K562 (cell line): ENCODE results near the gene PPP1R9B. TPM values are rescaled to one million over a fixed set of nuclear protein-coding genes. Genes with fewer than 3 reads are reported as not detected.
A peak's percentile ranks its signal among the peaks of the same experiment; 100 is the strongest.

Experiments used
- ATAC-seq: fragments of 200-7000 bp; cut with Tn5 transposase; 3 replicates; pipeline ENCODE4 v1.9.1; 2020; ENCODE audit warnings: moderate library complexity
- BruUV-seq: library from RNA; stranded (reverse); fragments of 400-500 nt; replicated peaks from 2 replicates; lab custom pipeline; 2021; lab: Mats Ljungman, UMichigan
- CTCF ChIA-PET: fragments of 300-600 bp; formaldehyde crosslinking; extraction: SDS; loops from one replicate; lab custom pipeline; 2021; ENCODE audit warnings: low intra/inter-chr PET ratio; lab: Yijun Ruan, JAX
- POLR2A ChIA-PET: fragments of 300-600, 350-650 bp; sonication (Branson Sonifier 250); formaldehyde crosslinking; extraction: SDS; loops from one replicate; lab custom pipeline; 2021; ENCODE audit warnings: antibody characterized with exemption, inconsistent platforms; lab: Yijun Ruan, JAX
- DNase-seq, 4 experiments: peaks; one replicate each; pipeline versions ENCODE4 v3.0.0 to v3.0.0-alpha.2; 2011 to 2018; ENCODE audit warnings: low spot score in 3 of 4, mixed read lengths in 3 of 4; ENCODE audit errors: extremely low read depth in 1 of 4
- FAIRE-seq: peaks from 2 replicates; lab custom pipeline; 2011; peaks lifted over from hg19 to GRCh38; lab: Jason Lieb, UNC
- H2AFZ ChIP-seq: 2 replicates; pipeline ENCODE4 v1.6.0; 2011; ENCODE audit warnings: low read depth, low read length, control low read depth, inconsistent platforms
- H3K27ac ChIP-seq: fragments of 200-600 bp; 3 replicates; pipeline ENCODE4 v1.8.0; 2011; ENCODE audit warnings: low read depth, mild to moderate bottlenecking, control low read depth, inconsistent platforms, low read length, moderate library complexity, mixed read lengths; ENCODE audit errors: extremely low read depth
- H3K27me3 ChIP-seq, 2 experiments: fragments of 300-600 bp in 1 of 2; 2 replicates in 1 of 2; 3 replicates in 1 of 2; pipeline versions ENCODE4 v1.6.0 to v1.8.0; 2011; ENCODE audit warnings: inconsistent platforms in 2 of 2, low read length in 2 of 2, mild to moderate bottlenecking in 1 of 2, mixed read lengths in 1 of 2, moderate library complexity in 1 of 2; ENCODE audit not compliant: control insufficient read depth in 2 of 2, insufficient read depth in 2 of 2
- H3K36me3 ChIP-seq: fragments of 300-600 bp; 3 replicates; pipeline ENCODE4 v1.8.0; 2011; ENCODE audit warnings: mild to moderate bottlenecking, low read length, inconsistent platforms; ENCODE audit not compliant: control insufficient read depth, insufficient read depth
- H3K4me1 ChIP-seq, 2 experiments: fragments of 200-600 bp in 1 of 2; replicated peaks in 1 of 2; 2 replicates in 1 of 2; 3 replicates in 1 of 2; pipeline versions ENCODE4 v1.5.1 to v1.8.0; 2011; ENCODE audit warnings: inconsistent platforms in 2 of 2, low read length in 2 of 2, mild to moderate bottlenecking in 1 of 2, mixed read lengths in 1 of 2, moderate library complexity in 1 of 2; ENCODE audit not compliant: control insufficient read depth in 2 of 2, insufficient read depth in 2 of 2
- H3K4me2 ChIP-seq: 2 replicates; pipeline ENCODE4 v1.6.1; 2011; ENCODE audit warnings: low read length, control low read depth, inconsistent platforms, mixed read lengths; ENCODE audit not compliant: insufficient read depth
- H3K4me3 ChIP-seq: fragments of 200-600 bp; sonication (generic), shearing (Covaris generic); 2 replicates; pipeline ENCODE4 v1.5.1; 2016; ENCODE audit warnings: control low read depth, inconsistent platforms
- H3K79me2 ChIP-seq: fragments of 200-600 bp; 3 replicates; pipeline ENCODE4 v1.8.0; 2011; ENCODE audit warnings: low read length, inconsistent platforms; ENCODE audit not compliant: control insufficient read depth, insufficient read depth
- H3K9ac ChIP-seq, 2 experiments: 2 replicates each; pipeline versions ENCODE4 v1.6.0 to v1.6.1; 2011; ENCODE audit warnings: low read depth in 2 of 2, low read length in 2 of 2, control low read depth in 1 of 2, inconsistent platforms in 1 of 2, mild to moderate bottlenecking in 1 of 2, mixed read lengths in 1 of 2; ENCODE audit not compliant: insufficient read depth in 1 of 2
- H3K9me1 ChIP-seq: one replicate; pipeline ENCODE4 v1.6.0; 2011; ENCODE audit warnings: inconsistent platforms, mild to moderate bottlenecking, low read length, moderate library complexity; ENCODE audit not compliant: control insufficient read depth, insufficient read depth
- H3K9me3 ChIP-seq: replicated peaks from 2 replicates; pipeline ENCODE4 v1.5.1; 2011; ENCODE audit warnings: low read depth, low read length, inconsistent platforms; ENCODE audit not compliant: control insufficient read depth, insufficient read depth
- H4K20me1 ChIP-seq: replicated peaks from 2 replicates; pipeline ENCODE4 v1.6.1; 2011; ENCODE audit warnings: low read length, inconsistent platforms, mixed read lengths; ENCODE audit not compliant: control insufficient read depth, insufficient read depth
- ARID1B ChIP-seq: fragments of 450-650 bp; IDR thresholded peaks from 2 replicates; pipeline ENCODE4 v1.6.1; 2016; ENCODE audit warnings: antibody characterized with exemption, mild to moderate bottlenecking, inconsistent platforms
- FIP1L1 ChIP-seq: fragments of 200-400 bp; formaldehyde crosslinking; IDR thresholded peaks from 2 replicates; pipeline ENCODE4 v1.6.1; 2018; ENCODE audit warnings: mild to moderate bottlenecking, low read depth, low read length; ENCODE audit not compliant: poor library complexity, severe bottlenecking
- FOXP1 ChIP-seq: sonication (generic); formaldehyde crosslinking; IDR thresholded peaks from 2 replicates; pipeline ENCODE4 v1.8.0; 2022; ENCODE audit warnings: mild to moderate bottlenecking, missing genetic modification reagents
- SAFB2 ChIP-seq: fragments of 200-400 bp; formaldehyde crosslinking; IDR thresholded peaks from 2 replicates; pipeline ENCODE4 v1.6.1; 2018; ENCODE audit warnings: borderline replicate concordance, low read length, low read depth, moderate library complexity; ENCODE audit not compliant: severe bottlenecking
- WGBS: fragments of 100-300 bp; shearing (Covaris generic); methylation state at CpG from one replicate; pipeline ENCODE4 v1.1.6; 2016; ENCODE audit warnings: low coverage, mixed read lengths; ENCODE audit not compliant: insufficient coverage; ENCODE audit errors: missing lambda C conversion rate; 5-methylcytosine and 5-hydroxymethylcytosine counted together
- in situ Hi-C: fragments of 300-500 bp; cut with MboI; formaldehyde crosslinking; loops from 4 replicates; pipeline ENCODE4 v1.15.0; 2018; ENCODE audit warnings: inconsistent platforms, mixed read lengths
- intact Hi-C: fragments of 100-400 bp; cut with micrococcal nuclease; formaldehyde crosslinking; loops from 2 replicates; pipeline ENCODE4 v1.14.2; 2022
- polyA plus RNA-seq, 8 experiments: library from polyadenylated mRNA; depleted of rRNA in 4 of 8; stranded (reverse) in 5 of 8; unstranded in 3 of 8; fragments of >200 nt; fragmentation: Nextera tagmentation in 2 of 8; fragmentation: Illumina TruSeq in 1 of 8; extraction: Ambion mirVana in 2 of 8; extraction: Trizol in 1 of 8; gene quantifications; 2 replicates each; pipeline versions ENCODE4 v1.2.1 to v1.2.3, GENCODE V29; 2011 to 2014; ENCODE audit warnings: inconsistent platforms in 1 of 8, missing spikeins in 1 of 8
- total RNA-seq, 7 experiments: library from RNA; depleted of rRNA in 6 of 7; stranded (reverse); fragments of >200 nt in 6 of 7; fragmentation: Illumina TruSeq in 2 of 7; extraction: Trizol in 2 of 7; gene quantifications; 2 replicates each; pipeline versions ENCODE4 v1.2.1 to v1.2.3, GENCODE V29; 2011 to 2021; ENCODE audit warnings: low replicate concordance in 1 of 7
- TF ChIP-seq, protein P1 (sequence below): fragments of 250-450 bp; sonication (Bioruptor Pico); IDR thresholded peaks from 2 replicates; pipeline ENCODE4 v1.5.0; 2020; ENCODE audit warnings: mild to moderate bottlenecking, borderline replicate concordance
- TF ChIP-seq, protein P2 (sequence below): fragments of 450-650 bp; IDR thresholded peaks from 2 replicates; pipeline ENCODE4 v1.6.1; 2016; ENCODE audit warnings: mild to moderate bottlenecking, moderate library complexity

Gene PPP1R9B
- total and polyA plus RNA-seq, 9 of the 15 experiments (the other 6 are each of a cell fraction or from before 2014, with no cell fraction given), result 0.10 to 63.5 (median 24.7) TPM

DNA sequence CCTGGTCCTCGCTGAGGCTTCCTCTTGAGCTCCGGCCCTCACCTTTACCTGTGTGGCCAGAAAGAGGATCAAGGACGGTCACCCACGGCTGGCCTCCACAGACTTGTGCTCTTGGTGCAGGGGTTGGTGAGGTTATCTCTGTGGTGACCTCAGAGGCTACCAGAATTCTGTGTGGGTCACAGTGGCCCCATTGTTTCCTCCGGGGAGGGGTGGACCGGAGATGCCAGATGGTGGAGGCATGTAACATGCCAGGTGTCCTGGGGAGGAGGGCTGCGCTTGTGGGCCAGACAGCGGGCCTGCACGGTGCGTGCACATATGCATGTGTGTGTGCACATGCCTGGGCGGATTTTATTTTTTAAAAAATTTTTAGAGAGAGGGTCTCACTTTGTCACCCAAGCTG lies 21.7 kb upstream of the PPP1R9B start (continued):
- TF ChIP-seq, protein P1, sequence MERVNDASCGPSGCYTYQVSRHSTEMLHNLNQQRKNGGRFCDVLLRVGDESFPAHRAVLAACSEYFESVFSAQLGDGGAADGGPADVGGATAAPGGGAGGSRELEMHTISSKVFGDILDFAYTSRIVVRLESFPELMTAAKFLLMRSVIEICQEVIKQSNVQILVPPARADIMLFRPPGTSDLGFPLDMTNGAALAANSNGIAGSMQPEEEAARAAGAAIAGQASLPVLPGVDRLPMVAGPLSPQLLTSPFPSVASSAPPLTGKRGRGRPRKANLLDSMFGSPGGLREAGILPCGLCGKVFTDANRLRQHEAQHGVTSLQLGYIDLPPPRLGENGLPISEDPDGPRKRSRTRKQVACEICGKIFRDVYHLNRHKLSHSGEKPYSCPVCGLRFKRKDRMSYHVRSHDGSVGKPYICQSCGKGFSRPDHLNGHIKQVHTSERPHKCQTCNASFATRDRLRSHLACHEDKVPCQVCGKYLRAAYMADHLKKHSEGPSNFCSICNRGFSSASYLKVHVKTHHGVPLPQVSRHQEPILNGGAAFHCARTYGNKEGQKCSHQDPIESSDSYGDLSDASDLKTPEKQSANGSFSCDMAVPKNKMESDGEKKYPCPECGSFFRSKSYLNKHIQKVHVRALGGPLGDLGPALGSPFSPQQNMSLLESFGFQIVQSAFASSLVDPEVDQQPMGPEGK, result no peak
- TF ChIP-seq SAFB2, result no peak
- no peak for TF ChIP-seq FIP1L1
- no peak for TF ChIP-seq ARID1B

DNA sequence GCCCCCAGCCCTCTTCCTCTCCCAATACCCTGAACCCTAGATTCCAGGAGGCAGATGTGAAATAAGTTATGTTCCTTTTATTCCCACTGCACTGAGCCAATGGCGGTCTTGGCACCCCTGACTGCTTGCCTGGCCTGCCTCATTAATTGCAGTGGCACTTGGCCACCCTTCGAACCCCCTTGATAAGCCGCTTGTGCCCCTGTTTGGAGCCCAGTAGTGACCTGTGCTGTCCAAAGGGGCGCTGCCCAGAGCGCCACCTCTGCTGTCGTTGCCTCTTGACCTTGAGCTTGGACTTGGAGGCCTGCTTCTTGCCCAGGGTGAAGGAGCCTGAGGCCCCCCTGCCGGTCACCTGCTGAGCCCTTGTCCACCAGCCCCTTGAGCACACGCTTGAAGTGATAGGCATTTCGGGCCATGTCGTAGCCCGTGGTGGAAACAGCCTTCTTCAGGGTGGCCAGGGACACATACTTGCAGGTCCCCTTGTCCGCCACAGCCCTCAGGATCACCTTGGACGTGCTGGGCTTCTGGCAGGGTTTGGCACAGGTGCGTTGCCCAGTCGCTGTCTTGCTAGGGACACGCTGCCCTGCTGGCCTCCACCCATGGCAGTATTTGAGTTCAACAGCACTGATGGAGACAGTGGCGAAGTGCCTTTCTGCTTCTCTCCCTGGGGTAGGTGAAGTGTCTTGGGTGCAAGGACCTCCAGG lies 21.0 kb upstream of the PPP1R9B start:
- no peak overlapping the region for H3K4me3 ChIP-seq
- peak overlapping the region in 1 of 2 experiments; percentile 40; a peak in 1 of 4 replicates for H3K9ac ChIP-seq
- POLR2A ChIA-PET, result no interaction called here
- in situ Hi-C loops, result no loop called here
- H3K27ac ChIP-seq, result no peak overlapping the region
- 23% methylated on average over 17 of the region's 17 CpGs for WGBS
- ATAC-seq (no peak), FAIRE-seq (no peak), DNase-seq (no peak)
- H3K27me3 ChIP-seq, result peaks cover 2 to 18% of the 10 kb centered on the region in 2 experiments; a peak in 2 of 5 replicates
- CTCF ChIA-PET, result interaction anchor here (0.7 kb wide), 1 partner anchor 24 kb away, joined by 3 read pairs; no protein-coding TSS in a partner anchor
- no peak overlapping the region for H3K4me2 ChIP-seq
- no peaks in the 10 kb centered on the region for H3K9me3 ChIP-seq
- H3K9me1 ChIP-seq, result no peaks in the 10 kb centered on the region
- no peak overlapping the region for H2AFZ ChIP-seq
- no peaks in the 10 kb centered on the region for H3K79me2 ChIP-seq
- no TSS peak for BruUV-seq
- no peaks in the 10 kb centered on the region for H3K36me3 ChIP-seq
- intact Hi-C loops, result no loop called here
- peaks cover 13% of the 10 kb centered on the region for H4K20me1 ChIP-seq
- TF ChIP-seq FOXP1, result no peak
- TF ChIP-seq, protein P2, sequence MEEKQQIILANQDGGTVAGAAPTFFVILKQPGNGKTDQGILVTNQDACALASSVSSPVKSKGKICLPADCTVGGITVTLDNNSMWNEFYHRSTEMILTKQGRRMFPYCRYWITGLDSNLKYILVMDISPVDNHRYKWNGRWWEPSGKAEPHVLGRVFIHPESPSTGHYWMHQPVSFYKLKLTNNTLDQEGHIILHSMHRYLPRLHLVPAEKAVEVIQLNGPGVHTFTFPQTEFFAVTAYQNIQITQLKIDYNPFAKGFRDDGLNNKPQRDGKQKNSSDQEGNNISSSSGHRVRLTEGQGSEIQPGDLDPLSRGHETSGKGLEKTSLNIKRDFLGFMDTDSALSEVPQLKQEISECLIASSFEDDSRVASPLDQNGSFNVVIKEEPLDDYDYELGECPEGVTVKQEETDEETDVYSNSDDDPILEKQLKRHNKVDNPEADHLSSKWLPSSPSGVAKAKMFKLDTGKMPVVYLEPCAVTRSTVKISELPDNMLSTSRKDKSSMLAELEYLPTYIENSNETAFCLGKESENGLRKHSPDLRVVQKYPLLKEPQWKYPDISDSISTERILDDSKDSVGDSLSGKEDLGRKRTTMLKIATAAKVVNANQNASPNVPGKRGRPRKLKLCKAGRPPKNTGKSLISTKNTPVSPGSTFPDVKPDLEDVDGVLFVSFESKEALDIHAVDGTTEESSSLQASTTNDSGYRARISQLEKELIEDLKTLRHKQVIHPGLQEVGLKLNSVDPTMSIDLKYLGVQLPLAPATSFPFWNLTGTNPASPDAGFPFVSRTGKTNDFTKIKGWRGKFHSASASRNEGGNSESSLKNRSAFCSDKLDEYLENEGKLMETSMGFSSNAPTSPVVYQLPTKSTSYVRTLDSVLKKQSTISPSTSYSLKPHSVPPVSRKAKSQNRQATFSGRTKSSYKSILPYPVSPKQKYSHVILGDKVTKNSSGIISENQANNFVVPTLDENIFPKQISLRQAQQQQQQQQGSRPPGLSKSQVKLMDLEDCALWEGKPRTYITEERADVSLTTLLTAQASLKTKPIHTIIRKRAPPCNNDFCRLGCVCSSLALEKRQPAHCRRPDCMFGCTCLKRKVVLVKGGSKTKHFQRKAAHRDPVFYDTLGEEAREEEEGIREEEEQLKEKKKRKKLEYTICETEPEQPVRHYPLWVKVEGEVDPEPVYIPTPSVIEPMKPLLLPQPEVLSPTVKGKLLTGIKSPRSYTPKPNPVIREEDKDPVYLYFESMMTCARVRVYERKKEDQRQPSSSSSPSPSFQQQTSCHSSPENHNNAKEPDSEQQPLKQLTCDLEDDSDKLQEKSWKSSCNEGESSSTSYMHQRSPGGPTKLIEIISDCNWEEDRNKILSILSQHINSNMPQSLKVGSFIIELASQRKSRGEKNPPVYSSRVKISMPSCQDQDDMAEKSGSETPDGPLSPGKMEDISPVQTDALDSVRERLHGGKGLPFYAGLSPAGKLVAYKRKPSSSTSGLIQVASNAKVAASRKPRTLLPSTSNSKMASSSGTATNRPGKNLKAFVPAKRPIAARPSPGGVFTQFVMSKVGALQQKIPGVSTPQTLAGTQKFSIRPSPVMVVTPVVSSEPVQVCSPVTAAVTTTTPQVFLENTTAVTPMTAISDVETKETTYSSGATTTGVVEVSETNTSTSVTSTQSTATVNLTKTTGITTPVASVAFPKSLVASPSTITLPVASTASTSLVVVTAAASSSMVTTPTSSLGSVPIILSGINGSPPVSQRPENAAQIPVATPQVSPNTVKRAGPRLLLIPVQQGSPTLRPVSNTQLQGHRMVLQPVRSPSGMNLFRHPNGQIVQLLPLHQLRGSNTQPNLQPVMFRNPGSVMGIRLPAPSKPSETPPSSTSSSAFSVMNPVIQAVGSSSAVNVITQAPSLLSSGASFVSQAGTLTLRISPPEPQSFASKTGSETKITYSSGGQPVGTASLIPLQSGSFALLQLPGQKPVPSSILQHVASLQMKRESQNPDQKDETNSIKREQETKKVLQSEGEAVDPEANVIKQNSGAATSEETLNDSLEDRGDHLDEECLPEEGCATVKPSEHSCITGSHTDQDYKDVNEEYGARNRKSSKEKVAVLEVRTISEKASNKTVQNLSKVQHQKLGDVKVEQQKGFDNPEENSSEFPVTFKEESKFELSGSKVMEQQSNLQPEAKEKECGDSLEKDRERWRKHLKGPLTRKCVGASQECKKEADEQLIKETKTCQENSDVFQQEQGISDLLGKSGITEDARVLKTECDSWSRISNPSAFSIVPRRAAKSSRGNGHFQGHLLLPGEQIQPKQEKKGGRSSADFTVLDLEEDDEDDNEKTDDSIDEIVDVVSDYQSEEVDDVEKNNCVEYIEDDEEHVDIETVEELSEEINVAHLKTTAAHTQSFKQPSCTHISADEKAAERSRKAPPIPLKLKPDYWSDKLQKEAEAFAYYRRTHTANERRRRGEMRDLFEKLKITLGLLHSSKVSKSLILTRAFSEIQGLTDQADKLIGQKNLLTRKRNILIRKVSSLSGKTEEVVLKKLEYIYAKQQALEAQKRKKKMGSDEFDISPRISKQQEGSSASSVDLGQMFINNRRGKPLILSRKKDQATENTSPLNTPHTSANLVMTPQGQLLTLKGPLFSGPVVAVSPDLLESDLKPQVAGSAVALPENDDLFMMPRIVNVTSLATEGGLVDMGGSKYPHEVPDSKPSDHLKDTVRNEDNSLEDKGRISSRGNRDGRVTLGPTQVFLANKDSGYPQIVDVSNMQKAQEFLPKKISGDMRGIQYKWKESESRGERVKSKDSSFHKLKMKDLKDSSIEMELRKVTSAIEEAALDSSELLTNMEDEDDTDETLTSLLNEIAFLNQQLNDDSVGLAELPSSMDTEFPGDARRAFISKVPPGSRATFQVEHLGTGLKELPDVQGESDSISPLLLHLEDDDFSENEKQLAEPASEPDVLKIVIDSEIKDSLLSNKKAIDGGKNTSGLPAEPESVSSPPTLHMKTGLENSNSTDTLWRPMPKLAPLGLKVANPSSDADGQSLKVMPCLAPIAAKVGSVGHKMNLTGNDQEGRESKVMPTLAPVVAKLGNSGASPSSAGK, result no peak
- peaks cover 0 to 18% of the 10 kb centered on the region in 2 experiments; a peak in 2 of 5 replicates for H3K4me1 ChIP-seq
